Endodermal cell (in vitro differentiated cells): ENCODE data around the gene CAMTA1. TPM values are rescaled to one million over a fixed set of nuclear protein-coding genes. Genes with fewer than 3 reads are reported as not detected.

Experiments used
- DNase-seq: peaks from one replicate; pipeline ENCODE4 v3.0.0-alpha.2; 2017
- H3K27ac ChIP-seq: 2 replicates; pipeline ENCODE4 v1.5.1; 2013; ENCODE audit warnings: mild to moderate bottlenecking, low read depth, low read length, moderate library complexity
- H3K27me3 ChIP-seq: 2 replicates; pipeline ENCODE4 v1.6.1; 2013; ENCODE audit warnings: mild to moderate bottlenecking, low read length, moderate library complexity; ENCODE audit not compliant: insufficient read depth, control insufficient read depth, poor library complexity, severe bottlenecking
- H3K36me3 ChIP-seq: 2 replicates; pipeline ENCODE4 v1.7.0; 2013; ENCODE audit warnings: mild to moderate bottlenecking, low read length, moderate library complexity; ENCODE audit not compliant: control insufficient read depth, insufficient read depth
- H3K4me1 ChIP-seq: one replicate; pipeline ENCODE4 v1.7.0; 2013; ENCODE audit warnings: low read length; ENCODE audit not compliant: control insufficient read depth, insufficient read depth
- H3K4me3 ChIP-seq: 2 replicates; pipeline ENCODE4 v1.5.1; 2013; ENCODE audit warnings: mild to moderate bottlenecking, low read length, moderate library complexity
- H3K9ac ChIP-seq: 2 replicates; pipeline ENCODE4 v1.6.1; 2013; ENCODE audit warnings: mild to moderate bottlenecking, low read length, moderate library complexity; ENCODE audit not compliant: poor library complexity, severe bottlenecking; ENCODE audit errors: extremely low read depth
- H3K9me3 ChIP-seq: 2 replicates; pipeline ENCODE4 v1.6.1; 2013; ENCODE audit warnings: mild to moderate bottlenecking, low read length, moderate library complexity; ENCODE audit not compliant: control insufficient read depth
- H3K27ac Mint-ChIP-seq: 2 replicates; pipeline ENCODE4 v1.8.0; 2020; ENCODE audit warnings: mixed read lengths
- H3K27me3 Mint-ChIP-seq: 2 replicates; pipeline ENCODE4 v1.8.0; 2021; ENCODE audit warnings: mild to moderate bottlenecking, mixed read lengths; ENCODE audit not compliant: insufficient read depth
- H3K36me3 Mint-ChIP-seq: 2 replicates; pipeline ENCODE4 v1.8.0; 2020; ENCODE audit warnings: low read depth, mixed read lengths
- H3K4me1 Mint-ChIP-seq: 2 replicates; pipeline ENCODE4 v1.8.0; 2020; ENCODE audit warnings: mixed read lengths
- H3K4me3 Mint-ChIP-seq: 2 replicates; pipeline ENCODE4 v1.8.0; 2020; ENCODE audit warnings: mild to moderate bottlenecking, moderate library complexity, mixed read lengths
- H3K9me3 Mint-ChIP-seq: 2 replicates; pipeline ENCODE4 v1.8.0; 2020; ENCODE audit warnings: mild to moderate bottlenecking, mixed read lengths
- WGBS, 2 experiments: methylation state at CpG; one replicate each; pipeline versions ENCODE4 v1.1.5 to v1.1.7; 2013; ENCODE audit warnings: missing lambda C conversion rate in 2 of 2, mixed read lengths in 1 of 2; ENCODE audit not compliant: insufficient coverage in 1 of 2, insufficient read length in 1 of 2; 5-methylcytosine and 5-hydroxymethylcytosine counted together
- total RNA-seq, 2 donors: library from RNA; stranded (reverse); fragmentation: NEBNext Ultra II Directional in 1 of 2; extraction: Animal tissue kit (Norgen Biotek cat#: 25700) in 1 of 2; gene quantifications; 2 replicates in 1 of 2; 3 replicates in 1 of 2; pipeline ENCODE4 v1.2.1, GENCODE V29; 2021
- TF ChIP-seq, protein P1 (sequence below): fragments of 200-600 bp; sonication (generic); conservative IDR thresholded peaks from 2 replicates; pipeline ENCODE4 v1.5.0; 2021; ENCODE audit warnings: antibody characterized with exemption, mild to moderate bottlenecking

CAMTA1 gene
- total RNA-seq, 2 donors from 2014 or later = 123 to 137 TPM

DNA sequence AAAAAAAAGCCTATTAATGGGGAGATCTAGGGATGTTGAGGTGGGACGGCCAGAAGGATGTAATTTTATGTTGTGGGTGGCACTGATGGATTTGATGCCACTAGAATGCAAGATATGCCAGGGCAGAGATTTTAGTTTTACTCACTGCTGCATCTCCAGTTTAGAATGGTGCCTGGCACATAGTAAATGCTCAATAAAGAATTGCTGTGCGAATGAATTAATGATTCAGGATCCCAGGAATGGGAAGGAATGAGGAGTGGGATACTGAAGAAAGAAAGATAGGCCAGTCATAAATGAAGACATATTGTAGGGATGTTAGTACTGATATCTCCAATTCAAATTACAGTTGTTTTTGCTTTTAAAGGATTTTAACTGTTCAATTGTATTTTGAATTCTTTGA, 72.6 kb downstream of the CAMTA1 start:
- Mint-ChIP-seq H3K4me1 (peaks cover 16% of the 10 kb centered on the region), H3K27me3 (no peaks in the 10 kb centered on the region), H3K36me3 (peaks cover 30% of the 10 kb centered on the region), H3K4me3 (no peak overlapping the region), H3K9me3 (peaks cover 2% of the 10 kb centered on the region), H3K27ac (no peak overlapping the region)
- no peak overlapping the region for H3K9ac ChIP-seq
- H3K27ac ChIP-seq = no peak overlapping the region
- WGBS, 2 experiments = 90 to 93% methylated on average over 2 of the region's 2 CpGs
- H3K9me3 ChIP-seq = peaks cover 20% of the 10 kb centered on the region
- H3K27me3 ChIP-seq = no peaks in the 10 kb centered on the region
- TF ChIP-seq, protein P1, sequence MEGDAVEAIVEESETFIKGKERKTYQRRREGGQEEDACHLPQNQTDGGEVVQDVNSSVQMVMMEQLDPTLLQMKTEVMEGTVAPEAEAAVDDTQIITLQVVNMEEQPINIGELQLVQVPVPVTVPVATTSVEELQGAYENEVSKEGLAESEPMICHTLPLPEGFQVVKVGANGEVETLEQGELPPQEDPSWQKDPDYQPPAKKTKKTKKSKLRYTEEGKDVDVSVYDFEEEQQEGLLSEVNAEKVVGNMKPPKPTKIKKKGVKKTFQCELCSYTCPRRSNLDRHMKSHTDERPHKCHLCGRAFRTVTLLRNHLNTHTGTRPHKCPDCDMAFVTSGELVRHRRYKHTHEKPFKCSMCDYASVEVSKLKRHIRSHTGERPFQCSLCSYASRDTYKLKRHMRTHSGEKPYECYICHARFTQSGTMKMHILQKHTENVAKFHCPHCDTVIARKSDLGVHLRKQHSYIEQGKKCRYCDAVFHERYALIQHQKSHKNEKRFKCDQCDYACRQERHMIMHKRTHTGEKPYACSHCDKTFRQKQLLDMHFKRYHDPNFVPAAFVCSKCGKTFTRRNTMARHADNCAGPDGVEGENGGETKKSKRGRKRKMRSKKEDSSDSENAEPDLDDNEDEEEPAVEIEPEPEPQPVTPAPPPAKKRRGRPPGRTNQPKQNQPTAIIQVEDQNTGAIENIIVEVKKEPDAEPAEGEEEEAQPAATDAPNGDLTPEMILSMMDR = no peak
- DNase-seq = no peak
- H3K4me3 ChIP-seq = no peak overlapping the region
- peaks cover 13% of the 10 kb centered on the region for H3K36me3 ChIP-seq
- H3K4me1 ChIP-seq = no peaks in the 10 kb centered on the region

DNA sequence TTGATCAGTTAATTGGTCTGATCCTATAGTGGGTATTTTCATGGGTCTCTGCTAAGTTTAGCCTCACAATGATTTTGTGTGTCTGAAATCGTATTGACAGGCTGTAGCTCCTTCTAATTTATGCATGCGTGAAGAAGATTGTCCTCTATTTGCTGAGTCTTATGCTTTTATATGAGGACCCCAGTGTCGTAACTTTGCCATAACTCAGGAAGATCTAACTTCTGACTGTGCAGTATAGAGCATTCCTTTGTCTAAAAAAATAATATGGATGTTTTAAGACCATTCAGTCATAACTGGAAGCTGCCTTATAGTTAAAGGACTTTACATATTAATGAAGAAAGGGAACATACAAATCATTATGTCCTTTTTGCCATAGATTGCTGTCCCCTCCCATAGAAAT, 73.3 kb downstream of the CAMTA1 start:
- no peaks in the 10 kb centered on the region for H3K27me3 Mint-ChIP-seq
- H3K4me1 ChIP-seq = no peaks in the 10 kb centered on the region
- H3K9ac ChIP-seq = no peak overlapping the region
- H3K27me3 ChIP-seq = no peaks in the 10 kb centered on the region
- no peak for DNase-seq
- H3K36me3 Mint-ChIP-seq = peaks cover 24% of the 10 kb centered on the region
- H3K4me3 Mint-ChIP-seq = no peak overlapping the region
- H3K4me3 ChIP-seq = no peak overlapping the region
- 94 to 95% methylated on average over 3 of the region's 3 CpGs for WGBS, 2 experiments
- H3K27ac Mint-ChIP-seq = no peak overlapping the region
- H3K4me1 Mint-ChIP-seq = peaks cover 16% of the 10 kb centered on the region
- H3K36me3 ChIP-seq = peaks cover 12% of the 10 kb centered on the region
- peaks cover 17% of the 10 kb centered on the region for H3K9me3 ChIP-seq
- peaks cover 2% of the 10 kb centered on the region for H3K9me3 Mint-ChIP-seq
- TF ChIP-seq, protein P1 = no peak
- no peak overlapping the region for H3K27ac ChIP-seq

DNA sequence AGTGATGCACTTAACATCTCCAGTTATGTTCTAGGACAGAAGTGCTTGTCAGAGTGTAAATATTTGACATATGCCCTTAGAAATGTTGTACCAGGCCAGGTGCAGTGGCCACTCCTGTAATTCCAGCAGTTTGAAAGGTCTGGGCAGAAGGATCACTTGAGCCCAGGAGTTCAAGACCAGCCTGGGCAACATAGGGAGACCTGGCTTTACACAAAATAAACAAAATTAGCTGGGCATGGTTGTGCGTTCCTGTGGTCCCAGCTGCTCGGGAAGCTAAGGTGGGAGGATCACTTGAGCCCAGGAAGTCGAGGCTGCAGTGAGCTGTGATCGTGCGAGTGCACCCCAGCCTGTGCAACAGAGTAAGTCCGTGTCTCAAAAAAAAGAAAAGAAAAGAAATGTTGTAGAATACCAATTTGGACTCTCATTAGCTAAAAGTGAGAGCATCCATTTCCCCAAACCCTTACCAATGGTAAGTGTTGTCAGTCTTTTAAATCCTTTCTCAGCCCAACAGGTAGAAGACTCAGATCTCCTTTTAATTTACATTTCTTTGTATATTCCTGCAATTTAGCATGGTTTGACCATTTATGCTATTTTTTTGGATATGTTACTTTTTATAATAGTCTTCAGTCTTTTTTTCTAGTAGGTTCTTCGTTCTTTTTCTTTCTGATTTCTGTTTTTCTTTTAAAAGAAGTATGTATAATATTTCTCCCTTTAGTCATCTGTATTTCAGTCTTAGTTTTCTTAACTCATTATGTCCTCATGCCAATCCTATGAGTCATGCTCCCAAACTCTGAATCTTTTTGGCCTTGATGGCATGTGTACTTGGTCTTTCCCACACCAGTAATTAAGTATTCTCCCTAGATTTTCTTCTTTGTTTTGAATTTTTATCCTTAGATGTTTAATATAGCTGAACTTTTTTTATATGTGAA, 74.4 kb downstream of the CAMTA1 start:
- no peak for DNase-seq
- H3K27ac Mint-ChIP-seq = peak overlapping the region; percentile 70
- Histone ChIP-seq H3K4me1 (no peaks in the 10 kb centered on the region), H3K9ac (no peak overlapping the region), H3K4me3 (no peak overlapping the region), H3K36me3 (peaks cover under 1% of the 10 kb centered on the region), H3K9me3 (peaks cover 6% of the 10 kb centered on the region), H3K27me3 (no peaks in the 10 kb centered on the region), H3K27ac (no peak overlapping the region)
- no peaks in the 10 kb centered on the region for H3K27me3 Mint-ChIP-seq
- peaks cover 16% of the 10 kb centered on the region for H3K4me1 Mint-ChIP-seq
- TF ChIP-seq, protein P1 = no peak
- H3K4me3 Mint-ChIP-seq = no peak overlapping the region
- H3K9me3 Mint-ChIP-seq = no peaks in the 10 kb centered on the region
- peaks cover 25% of the 10 kb centered on the region for H3K36me3 Mint-ChIP-seq
- WGBS, 2 experiments = 83 to 95% methylated on average over 4 to 6 of the region's 7 CpGs
